HG02763 (cell line): ENCODE measurements around the gene DDX51.

Source experiments
- ATAC-seq: cut with Tn5 transposase; IDR thresholded peaks from one replicate; pipeline ENCODE4 v1.9.1; 2021; ENCODE audit warnings: mild to moderate bottlenecking, moderate library complexity; ENCODE audit not compliant: unreplicated experiment

Gene DDX51

GRCh38 chr12:132167611-132168310 is 23.6 kb upstream of the DDX51 start:
- ATAC-seq: no peak

GRCh38 chr12:132166801-132167591 is 22.9 kb upstream of the DDX51 start:
- no peak for ATAC-seq

- ATAC-seq: no peak
Measured at GRCh38 chr12:132166093-132166492, 22.0 kb upstream of the DDX51 start.

- ATAC-seq: no peak
Measured at GRCh38 chr12:132165584-132165983, 21.5 kb upstream of the DDX51 start.

- no peak for ATAC-seq
Measured at GRCh38 chr12:132164426-132164825, 20.3 kb upstream of the DDX51 start.

- no peak for ATAC-seq
Measured at GRCh38 chr12:132163911-132164288, 19.8 kb upstream of the DDX51 start.

- ATAC-seq: no peak
Measured at GRCh38 chr12:132163041-132163910, 19.2 kb upstream of the DDX51 start.

GRCh38 chr12:132162508-132163031 is 18.5 kb upstream of the DDX51 start:
- no peak for ATAC-seq

- ATAC-seq: no peak
Measured at GRCh38 chr12:132161796-132162507, 17.8 kb upstream of the DDX51 start.

GRCh38 chr12:132161036-132161781 is 17.1 kb upstream of the DDX51 start:
- no peak for ATAC-seq

GRCh38 chr12:132160601-132161035 is 16.5 kb upstream of the DDX51 start:
- no peak for ATAC-seq

- ATAC-seq: no peak
Measured at GRCh38 chr12:132160016-132160415, 15.9 kb upstream of the DDX51 start.

GRCh38 chr12:132159555-132160003 is 15.5 kb upstream of the DDX51 start:
- no peak for ATAC-seq

GRCh38 chr12:132158677-132159554 is 14.8 kb upstream of the DDX51 start:
- ATAC-seq: no peak

- no peak for ATAC-seq
Measured at GRCh38 chr12:132157733-132158409, 13.8 kb upstream of the DDX51 start.

- ATAC-seq: no peak
Measured at GRCh38 chr12:132156573-132157325, 12.6 kb upstream of the DDX51 start.

GRCh38 chr12:132155771-132156572 is 11.9 kb upstream of the DDX51 start:
- ATAC-seq: no peak
